Heart right ventricle (tissue), 16 donors: Measurements from ENCODE around the gene PSMB3. TPM values are rescaled to one million over a fixed set of nuclear protein-coding genes. Genes with fewer than 3 reads are reported as not detected.

ENCODE experiments used
- ATAC-seq, 8 donors: fragments of 200-7000 bp; cut with Tn5 transposase; one replicate each; pipeline ENCODE4 v1.9.1; 2020; ENCODE audit warnings: mild to moderate bottlenecking in 8 of 8, moderate library complexity in 8 of 8, moderate number of reproducible peaks in 1 of 8
- DNase-seq, 2 donors: peaks; one replicate each; pipeline ENCODE4 v3.0.0-alpha.2; 2020
- H3K27ac ChIP-seq, 10 donors: fragments of 200-600 bp; sonication (generic) in 2 of 10; one replicate each; pipeline versions ENCODE4 v1.5.0 to v1.8.0; 2020 to 2022; ENCODE audit warnings: mild to moderate bottlenecking in 3 of 10
- H3K27me3 ChIP-seq, 7 donors: fragments of 200-600 bp; one replicate each; pipeline ENCODE4 v1.8.0; 2021 to 2022; ENCODE audit warnings: mild to moderate bottlenecking in 2 of 7
- H3K36me3 ChIP-seq, 9 donors: fragments of 200-600 bp; sonication (generic) in 1 of 9; one replicate each; pipeline versions ENCODE4 v1.5.0 to v1.8.0; 2020 to 2022; ENCODE audit warnings: mild to moderate bottlenecking in 2 of 9
- H3K4me1 ChIP-seq, 9 donors: fragments of 200-600 bp; sonication (generic) in 1 of 9; one replicate each; pipeline versions ENCODE4 v1.5.0 to v1.8.0; 2020 to 2022; ENCODE audit warnings: mild to moderate bottlenecking in 4 of 9
- H3K4me3 ChIP-seq, 10 donors: fragments of 200-600 bp; sonication (generic) in 2 of 10; one replicate each; pipeline versions ENCODE4 v1.5.0 to v1.8.0; 2020 to 2022; ENCODE audit warnings: mild to moderate bottlenecking in 7 of 10, moderate library complexity in 2 of 10
- H3K9me3 ChIP-seq, 11 donors: fragments of 200-600 bp in 10 of 11; sonication (generic) in 2 of 11; one replicate each; pipeline versions ENCODE4 v1.5.0 to v1.8.0; 2013 to 2022; ENCODE audit warnings: mild to moderate bottlenecking in 2 of 11, control low read depth in 1 of 11, moderate library complexity in 1 of 11
- CTCF ChIP-seq, 9 donors: fragments of 200-600 bp; sonication (generic) in 2 of 9; IDR thresholded peaks; one replicate each; pipeline versions ENCODE4 v1.5.0 to v1.8.0; 2021 to 2022; ENCODE audit warnings: antibody characterized with exemption in 9 of 9, mild to moderate bottlenecking in 5 of 9, moderate library complexity in 1 of 9
- WGBS, 2 donors: extraction: QIAGEN DNeasy Blood & Tissue Kit; methylation state at CpG; one replicate each; pipeline ENCODE4 v1.1.7; 2013; ENCODE audit warnings: inconsistent platforms in 1 of 2; 5-methylcytosine and 5-hydroxymethylcytosine counted together
- intact Hi-C, 10 donors: fragments of 100-400 bp; cut with DNase I; formaldehyde crosslinking; loops; one replicate each; pipeline versions ENCODE4 v1.11.1 to v1.14.2; 2022
- long read RNA-seq, 3 donors: library from polyadenylated mRNA; unstranded; transcript quantifications; one replicate each; pipeline ENCODE4 v2.0.0, GENCODE V29; 2020 to 2021
- polyA plus RNA-seq, 2 donors: library from polyadenylated mRNA; stranded (reverse); fragments of 200-250 nt; gene quantifications; one replicate each; pipeline ENCODE4 v1.2.3, GENCODE V29; 2013
- total RNA-seq, 10 donors: library from RNA; stranded (reverse); fragmentation: NEBNext Ultra II Directional in 3 of 10; extraction: Animal tissue kit (Norgen Biotek cat#: 25700) in 3 of 10; gene quantifications; one replicate each; pipeline versions ENCODE4 v1.2.1 to v1.2.4, GENCODE V29; 2021 to 2023
- donor health status: Arrhythmogenic right ventricular cardiomyopathy.
- donor health status: ischemic (EF 13 %, LVEDD 7.1; RV severe dilation, severe dysfunction).
- donor health status: healthy with polysubstance abuse.
- donor health status: DM: no; HTN: yes; CAD: no.
- donor health status: DM: no; HTN: no; CAD: no.
- donor health status: ischemic (EF 25% LVEDD 6.9; RV normal size, moderate dysfunction).
- donor health status: ischemic (EF 25% LVEDD 5.7; RV mildly dilated, moderate dysfunction).
- donor health status: healthy.
- donor health status: DM: yes; HTN: yes; CAD: no.
- donor health status: Ischemic cardiomyopathy.
- donor health status: ischemic (EF 35%, LVEDD 5.7; RV mildly dilated, moderate dysfunction).
- donor health status: nonischemic (EF 11% LVEDD 7.7; RV severe dilation, severe dysfunction).
- donor health status: DM: yes; HTN: yes; CAD: no.
- donor health status: PGD.
- donor health status: ischemic (EF 29% LVEDD 5.4; RV normal size, mild dysfunction).
- donor health status: nonischemic (EF 23%, LVEDD 6.1; RV moderate dilation, normal function).

Gene PSMB3
- 100 to 1,000 TPM; 148 to 220 (median 162) TPM for total RNA-seq
- 100 to 1,000 TPM; 359 to 379 TPM for polyA plus RNA-seq
- long read RNA-seq, donor 1, transcript PSMB3-211 (6 exons, 773 nt) = major isoform, 53 of 56 reads
- long read RNA-seq, donor 1, partial matches to known transcripts = 1 of 56 reads
- long read RNA-seq, donor 1, other reads (novel, unspliced or antisense) = 0 of 56 reads
- long read RNA-seq, donor 2, transcript PSMB3-211 (6 exons, 773 nt) = major isoform, 61 of 74 reads
- long read RNA-seq, donor 2, partial matches to known transcripts = 6 of 74 reads
- long read RNA-seq, donor 2, other reads (novel, unspliced or antisense) = 2 of 74 reads
- long read RNA-seq, donor 3, transcript PSMB3-211 (6 exons, 773 nt) = major isoform, 13 of 14 reads
- long read RNA-seq, donor 3, partial matches to known transcripts = 0 of 14 reads
- long read RNA-seq, donor 3, other reads (novel, unspliced or antisense) = 1 of 14 reads

GRCh38 chr17:38752308-38753070 is at the start of gene PSMB3:
Gene PSMB3, plus strand, starts transcription at chr17:38752741. Its CDS starts 86 bp downstream, at chr17:38752827.
- no peaks in the 10 kb centered on the region for H3K9me3 ChIP-seq
- intact Hi-C loops = loop anchor here in 6 of 10 donors (1.0 to 10.0 kb wide), 5 partner anchors 22 to 102 kb away; partner anchors contain the start of genes PIP4K2B (in 3 of the 6), CISD3 (in 2 of the 6) and RPL23 (in 1 of the 6)
- ATAC-seq = peak; percentile 80 to 90 (median 84)
- peak; percentile 94 to 99 for DNase-seq
- H3K4me3 ChIP-seq = peak within 1 kb of the TSS; percentile 69 to 99 (median 88)
- peaks cover 9 to 56% (median 43%) of the 10 kb centered on the region in 9 donors for H3K4me1 ChIP-seq
- TF ChIP-seq CTCF (IDR thresholded peaks at IDR 0.05) = no peak
- peak within 1 kb of the TSS; percentile 42 to 99 (median 96) for H3K27ac ChIP-seq
- H3K27me3 ChIP-seq = peaks cover 0 to 35% (median 0%) of the 10 kb centered on the region in 7 donors
- 0 to 1% methylated on average over 44 of the region's 44 CpGs for WGBS, 2 donors
- H3K36me3 ChIP-seq = peaks cover 0 to 41% (median 9%) of the 10 kb centered on the region in 9 donors

GRCh38 chr17:38702916-38703741 is 49.4 kb upstream of the PSMB3 start:
- WGBS, 2 donors = 4 to 5% methylated on average over 55 of the region's 55 CpGs
- peaks cover 8 to 73% (median 31%) of the 10 kb centered on the region in 9 donors for H3K4me1 ChIP-seq
- no peaks in the 10 kb centered on the region for H3K27me3 ChIP-seq
- H3K9me3 ChIP-seq = no peaks in the 10 kb centered on the region
- intact Hi-C loops = loop anchor here in 2 of 10 donors (2.0 to 5.0 kb wide), 2 partner anchors 44 to 50 kb away; partner anchors contain the start of genes PCGF2 (in 1 of the 2) and PSMB3 (in 1 of the 2)
- DNase-seq (peak in 1 of 2 donors; percentile 33), ATAC-seq (peak in 5 of 8 donors; percentile 0 to 2 (median 0))
- peak overlapping the region; percentile 92 to 100 (median 98) for H3K27ac ChIP-seq
- TF ChIP-seq CTCF (IDR thresholded peaks at IDR 0.05) = no peak
- H3K4me3 ChIP-seq = peak overlapping the region; percentile 60 to 96 (median 90)
- peaks cover 0 to 13% (median 0%) of the 10 kb centered on the region in 9 donors for H3K36me3 ChIP-seq

GRCh38 chr17:38703742-38704605 is 48.6 kb upstream of the PSMB3 start:
- intact Hi-C loops = loop anchor here in 2 of 10 donors (2.0 to 5.0 kb wide), 3 partner anchors 27 to 49 kb away; partner anchors contain the start of genes CISD3 (in 1 of the 2), PCGF2 (in 1 of the 2) and PSMB3 (in 1 of the 2)
- Histone ChIP-seq H3K9me3 (no peaks in the 10 kb centered on the region), H3K4me1 (peaks cover 8 to 69% (median 31%) of the 10 kb centered on the region in 9 donors), H3K4me3 (peak overlapping the region; percentile 60 to 96 (median 90)), H3K27ac (peak overlapping the region; percentile 92 to 100 (median 98)), H3K36me3 (peaks cover 0 to 21% (median 4%) of the 10 kb centered on the region in 9 donors), H3K27me3 (no peaks in the 10 kb centered on the region)
- ATAC-seq = peak; percentile 30 to 65 (median 48)
- TF ChIP-seq CTCF (IDR thresholded peaks at IDR 0.05) = no peak
- peak; percentile 80 to 82 for DNase-seq
- 0 to 1% methylated on average over 44 to 50 of the region's 50 CpGs for WGBS, 2 donors
